IMR-90 (cell line): Measurements from ENCODE around the gene DENND6A. TPM values are rescaled to one million over a fixed set of nuclear protein-coding genes. Genes with fewer than 3 reads are reported as not detected.

Experiments
- ATAC-seq: fragments of 200-7000 bp; cut with Tn5 transposase; 2 replicates; pipeline ENCODE4 v1.9.1; 2020; ENCODE audit warnings: low read depth, mild to moderate bottlenecking, moderate library complexity
- BruUV-seq: library from RNA; stranded (reverse); fragments of 400-500 nt; replicated peaks from 2 replicates; lab custom pipeline; 2021; lab: Mats Ljungman, UMichigan
- CTCF ChIA-PET: fragments of 300-600 bp; formaldehyde crosslinking; extraction: SDS; loops from one replicate; lab custom pipeline; 2021; ENCODE audit warnings: antibody characterized with exemption; lab: Yijun Ruan, JAX
- POLR2A ChIA-PET: fragments of 300-600 bp; sonication (Branson Sonifier 250); formaldehyde crosslinking; loops from one replicate; lab custom pipeline; 2022; ENCODE audit warnings: antibody characterized with exemption; ENCODE audit not compliant: unreplicated experiment; lab: Charles Lee
- DNase-seq: peaks from one replicate; pipeline ENCODE4 v3.0.0; 2013
- H2AFZ ChIP-seq: replicated peaks from 2 replicates; pipeline ENCODE3; 2013; ENCODE audit warnings: low read length, mild to moderate bottlenecking; ENCODE audit not compliant: poor library complexity
- H2AK5ac ChIP-seq: 2 replicates; pipeline ENCODE4 v1.6.1; 2013; ENCODE audit warnings: low read depth, low read length, inconsistent platforms
- H2AK9ac ChIP-seq: replicated peaks from 2 replicates; pipeline ENCODE3; 2013; ENCODE audit warnings: mild to moderate bottlenecking, low read depth, low read length, moderate library complexity; ENCODE audit not compliant: poor library complexity
- H2BK120ac ChIP-seq: 2 replicates; pipeline ENCODE4 v1.6.1; 2013; ENCODE audit warnings: low read depth, low read length, inconsistent platforms
- H2BK15ac ChIP-seq: 3 replicates; pipeline ENCODE4 v1.6.1; 2013; ENCODE audit warnings: low read depth, low read length, inconsistent platforms
- H2BK20ac ChIP-seq: 2 replicates; pipeline ENCODE4 v1.6.1; 2013; ENCODE audit warnings: low read depth, mild to moderate bottlenecking, inconsistent platforms, low read length, moderate library complexity
- H2BK5ac ChIP-seq: 2 replicates; pipeline ENCODE4 v1.6.1; 2013; ENCODE audit warnings: mild to moderate bottlenecking, low read depth, low read length, inconsistent platforms; ENCODE audit not compliant: poor library complexity, severe bottlenecking
- H3K14ac ChIP-seq: replicated peaks from 2 replicates; pipeline ENCODE4 v1.6.1; 2013; ENCODE audit warnings: low read depth, low read length, inconsistent platforms
- H3K18ac ChIP-seq: 2 replicates; pipeline ENCODE4 v1.6.1; 2013; ENCODE audit warnings: low read depth, low read length, control low read depth
- H3K23ac ChIP-seq: 2 replicates; pipeline ENCODE4 v1.6.1; 2013; ENCODE audit warnings: low read depth, low read length, inconsistent platforms
- H3K27ac ChIP-seq: 2 replicates; pipeline ENCODE4 v1.5.1; 2013; ENCODE audit warnings: mild to moderate bottlenecking, control low read depth, low read length; ENCODE audit not compliant: insufficient read depth
- H3K27me3 ChIP-seq: 2 replicates; pipeline ENCODE4 v1.6.1; 2013; ENCODE audit warnings: low read length; ENCODE audit not compliant: control insufficient read depth, insufficient read depth
- H3K36me3 ChIP-seq: 2 replicates; pipeline ENCODE4 v1.6.1; 2013; ENCODE audit warnings: low read length, mixed read lengths; ENCODE audit not compliant: control insufficient read depth, insufficient read depth
- H3K4ac ChIP-seq: 2 replicates; pipeline ENCODE4 v1.6.1; 2013; ENCODE audit warnings: low read depth, low read length, inconsistent platforms
- H3K4me1 ChIP-seq: 2 replicates; pipeline ENCODE4 v1.6.1; 2013; ENCODE audit warnings: low read length, mixed read lengths; ENCODE audit not compliant: control insufficient read depth, insufficient read depth
- H3K4me2 ChIP-seq: 2 replicates; pipeline ENCODE4 v1.6.1; 2013; ENCODE audit warnings: low read depth, mild to moderate bottlenecking, control low read depth, low read length, moderate library complexity
- H3K4me3 ChIP-seq: 2 replicates; pipeline ENCODE4 v1.5.1; 2013; ENCODE audit warnings: low read depth, mild to moderate bottlenecking, control low read depth, low read length, moderate library complexity; ENCODE audit not compliant: insufficient read depth
- H3K56ac ChIP-seq: 2 replicates; pipeline ENCODE4 v1.6.1; 2013; ENCODE audit warnings: low read length, inconsistent platforms; ENCODE audit not compliant: insufficient read depth; ENCODE audit errors: extremely low read depth
- H3K79me1 ChIP-seq, 2 experiments: 2 replicates each; pipeline ENCODE4 v1.6.1; 2013; ENCODE audit warnings: low read length in 2 of 2, inconsistent platforms in 1 of 2, low read depth in 1 of 2
- H3K9ac ChIP-seq: 2 replicates; pipeline ENCODE4 v1.6.1; 2013; ENCODE audit warnings: low read depth, low read length, control low read depth
- H3K9me1 ChIP-seq: 2 replicates; pipeline ENCODE4 v1.6.1; 2013; ENCODE audit warnings: low read length, inconsistent platforms; ENCODE audit not compliant: insufficient read depth
- H3K9me3 ChIP-seq: 2 replicates; pipeline ENCODE4 v1.6.1; 2013; ENCODE audit warnings: low read length; ENCODE audit not compliant: control insufficient read depth, insufficient read depth
- H4K20me1 ChIP-seq: 2 replicates; pipeline ENCODE4 v1.6.1; 2013; ENCODE audit warnings: low read length, inconsistent platforms; ENCODE audit not compliant: insufficient read depth
- H4K5ac ChIP-seq: 2 replicates; pipeline ENCODE4 v1.6.1; 2013; ENCODE audit warnings: mild to moderate bottlenecking, low read depth, low read length, control low read depth
- H4K8ac ChIP-seq, 2 experiments: 2 replicates each; pipeline ENCODE4 v1.6.1; 2013; ENCODE audit warnings: low read depth in 2 of 2, low read length in 2 of 2, control low read depth in 1 of 2, inconsistent platforms in 1 of 2
- H4K91ac ChIP-seq: 2 replicates; pipeline ENCODE4 v1.6.1; 2013; ENCODE audit warnings: low read depth, low read length, inconsistent platforms; ENCODE audit not compliant: insufficient read depth
- BHLHE40 ChIP-seq: fragments of 150-350 bp; IDR thresholded peaks from 2 replicates; pipeline ENCODE4 v1.6.1; 2016; ENCODE audit warnings: mild to moderate bottlenecking, low read depth, low read length
- CEBPB ChIP-seq: IDR thresholded peaks from 2 replicates; pipeline ENCODE4 v1.6.1; 2012; ENCODE audit warnings: low read depth, low read length, improper control_type of control experiment
- CHD1 ChIP-seq: IDR thresholded peaks from 2 replicates; pipeline ENCODE4 v1.6.1; 2012; ENCODE audit warnings: low read depth, low read length, improper control_type of control experiment
- FOS ChIP-seq: fragments of 150-350 bp; IDR thresholded peaks from 2 replicates; pipeline ENCODE4 v1.6.1; 2016; ENCODE audit warnings: low read depth, low read length
- MAFK ChIP-seq: IDR thresholded peaks from 2 replicates; pipeline ENCODE4 v1.6.1; 2012; ENCODE audit warnings: low read depth, low read length, improper control_type of control experiment
- MAZ ChIP-seq: IDR thresholded peaks from 2 replicates; pipeline ENCODE4 v1.6.1; 2012; ENCODE audit warnings: low read depth, mild to moderate bottlenecking, low read length, improper control_type of control experiment, moderate library complexity, borderline replicate concordance
- MXI1 ChIP-seq: IDR thresholded peaks from 2 replicates; pipeline ENCODE4 v1.6.1; 2012; ENCODE audit warnings: low read depth, mild to moderate bottlenecking, low read length, moderate library complexity, borderline replicate concordance
- NFE2L2 ChIP-seq: fragments of 150-350 bp; IDR thresholded peaks from 2 replicates; pipeline ENCODE4 v1.6.1; 2016; ENCODE audit warnings: low read depth, mild to moderate bottlenecking, low read length
- POLR2A ChIP-seq: IDR thresholded peaks from 2 replicates; pipeline ENCODE4 v1.6.1; 2012; ENCODE audit warnings: mild to moderate bottlenecking, low read depth, low read length
- RAD21 ChIP-seq: IDR thresholded peaks from 2 replicates; pipeline ENCODE4 v1.6.1; 2012; ENCODE audit warnings: low read length, improper control_type of control experiment
- RCOR1 ChIP-seq: IDR thresholded peaks from 2 replicates; pipeline ENCODE4 v1.6.1; 2012; ENCODE audit warnings: mild to moderate bottlenecking, low read length, improper control_type of control experiment; ENCODE audit not compliant: insufficient replicate concordance
- RFX5 ChIP-seq: IDR thresholded peaks from 2 replicates; pipeline ENCODE4 v1.8.0; 2012; ENCODE audit warnings: low read depth, mild to moderate bottlenecking, low read length, moderate library complexity
- SMC3 ChIP-seq: fragments of 150-350 bp; IDR thresholded peaks from 2 replicates; pipeline ENCODE4 v1.6.1; 2016; ENCODE audit warnings: low read depth, mild to moderate bottlenecking, antibody characterized with exemption, low read length, moderate library complexity
- WGBS, 2 experiments: methylation state at CpG; one replicate each; pipeline versions ENCODE4 v1.1.5 to v1.1.7; 2013; ENCODE audit warnings: missing lambda C conversion rate in 2 of 2; ENCODE audit not compliant: insufficient read length in 1 of 2; ENCODE audit errors: extremely low coverage in 2 of 2; 5-methylcytosine and 5-hydroxymethylcytosine counted together
- dilution Hi-C: fragments of 300-500 bp; cut with HindIII; formaldehyde crosslinking; loops from one replicate; pipeline ENCODE4 v1.14.3; 2018; ENCODE audit warnings: low sequenced_read_pairs; ENCODE audit not compliant: unreplicated experiment
- in situ Hi-C: fragments of 300-500 bp; cut with MboI; formaldehyde crosslinking; loops from 3 replicates; pipeline ENCODE4 v1.14.3; 2019; ENCODE audit warnings: low sequenced_read_pairs, inconsistent platforms, mixed read lengths
- intact Hi-C: fragments of 100-400 bp; cut with micrococcal nuclease; formaldehyde crosslinking; loops from 2 replicates; pipeline ENCODE4 v1.10.0; 2022
- polyA plus RNA-seq, 3 experiments: library from polyadenylated mRNA; depleted of rRNA; stranded (reverse); fragments of >200 nt; gene quantifications; 2 replicates each; pipeline ENCODE4 v1.2.3, GENCODE V29; 2012; ENCODE audit warnings: low replicate concordance in 1 of 3
- total RNA-seq: library from RNA; depleted of rRNA; stranded (reverse); fragments of >200 nt; gene quantifications from 2 replicates; pipeline ENCODE4 v1.2.3, GENCODE V29; 2012
- TF ChIP-seq, protein P1 (sequence below): conservative IDR thresholded peaks from 2 replicates; pipeline ENCODE4 v1.5.1; 2012; ENCODE audit warnings: mild to moderate bottlenecking, low read depth, low read length, improper control_type of control experiment
- TF ChIP-seq, protein P2 (sequence below): fragments of 150-350 bp; IDR thresholded peaks from 2 replicates; pipeline ENCODE4 v1.6.1; 2016; ENCODE audit warnings: low read depth, mild to moderate bottlenecking, low read length, moderate library complexity, borderline replicate concordance
- TF ChIP-seq, protein P3 (sequence below): fragments of 150-350 bp; IDR thresholded peaks from 2 replicates; pipeline ENCODE4 v1.6.1; 2017; ENCODE audit warnings: mild to moderate bottlenecking, antibody characterized with exemption, low read length, low read depth

DENND6A gene
- total and polyA plus RNA-seq, 2 of the 4 experiments (the other 2 are of a cell fraction): 3.8 to 9.0 TPM

- H2BK5ac ChIP-seq: no peak overlapping the region
- ATAC-seq: no peak
- no peak overlapping the region for H2AK9ac ChIP-seq
- H2BK20ac ChIP-seq: no peak overlapping the region
- in situ Hi-C loops: no loop called here
- H3K27me3 ChIP-seq: no peaks in the 10 kb centered on the region
- H2BK15ac ChIP-seq: no peak overlapping the region
- H3K9me1 ChIP-seq: no peaks in the 10 kb centered on the region; the same call in 1 of the 2 replicates
- no peaks in the 10 kb centered on the region for H3K9me3 ChIP-seq
- no peaks in the 10 kb centered on the region for H3K4me1 ChIP-seq
- BruUV-seq: no TSS peak
- H4K8ac ChIP-seq: no peak overlapping the region
- H4K20me1 ChIP-seq: no peaks in the 10 kb centered on the region
- no peak overlapping the region for H2AK5ac ChIP-seq
- H3K27ac ChIP-seq: no peak overlapping the region
- H3K9ac ChIP-seq: no peak overlapping the region
- peaks cover 19% of the 10 kb centered on the region for H3K36me3 ChIP-seq
- no peaks in the 10 kb centered on the region for H3K79me1 ChIP-seq
- no peak for TF ChIP-seq RFX5
- TF ChIP-seq MAZ: no peak
- no peak for TF ChIP-seq MAFK
- no peak for TF ChIP-seq SMC3
- TF ChIP-seq RAD21: no peak
- TF ChIP-seq, protein P1, sequence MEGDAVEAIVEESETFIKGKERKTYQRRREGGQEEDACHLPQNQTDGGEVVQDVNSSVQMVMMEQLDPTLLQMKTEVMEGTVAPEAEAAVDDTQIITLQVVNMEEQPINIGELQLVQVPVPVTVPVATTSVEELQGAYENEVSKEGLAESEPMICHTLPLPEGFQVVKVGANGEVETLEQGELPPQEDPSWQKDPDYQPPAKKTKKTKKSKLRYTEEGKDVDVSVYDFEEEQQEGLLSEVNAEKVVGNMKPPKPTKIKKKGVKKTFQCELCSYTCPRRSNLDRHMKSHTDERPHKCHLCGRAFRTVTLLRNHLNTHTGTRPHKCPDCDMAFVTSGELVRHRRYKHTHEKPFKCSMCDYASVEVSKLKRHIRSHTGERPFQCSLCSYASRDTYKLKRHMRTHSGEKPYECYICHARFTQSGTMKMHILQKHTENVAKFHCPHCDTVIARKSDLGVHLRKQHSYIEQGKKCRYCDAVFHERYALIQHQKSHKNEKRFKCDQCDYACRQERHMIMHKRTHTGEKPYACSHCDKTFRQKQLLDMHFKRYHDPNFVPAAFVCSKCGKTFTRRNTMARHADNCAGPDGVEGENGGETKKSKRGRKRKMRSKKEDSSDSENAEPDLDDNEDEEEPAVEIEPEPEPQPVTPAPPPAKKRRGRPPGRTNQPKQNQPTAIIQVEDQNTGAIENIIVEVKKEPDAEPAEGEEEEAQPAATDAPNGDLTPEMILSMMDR: no peak
- TF ChIP-seq CEBPB: no peak
- TF ChIP-seq, protein P2, sequence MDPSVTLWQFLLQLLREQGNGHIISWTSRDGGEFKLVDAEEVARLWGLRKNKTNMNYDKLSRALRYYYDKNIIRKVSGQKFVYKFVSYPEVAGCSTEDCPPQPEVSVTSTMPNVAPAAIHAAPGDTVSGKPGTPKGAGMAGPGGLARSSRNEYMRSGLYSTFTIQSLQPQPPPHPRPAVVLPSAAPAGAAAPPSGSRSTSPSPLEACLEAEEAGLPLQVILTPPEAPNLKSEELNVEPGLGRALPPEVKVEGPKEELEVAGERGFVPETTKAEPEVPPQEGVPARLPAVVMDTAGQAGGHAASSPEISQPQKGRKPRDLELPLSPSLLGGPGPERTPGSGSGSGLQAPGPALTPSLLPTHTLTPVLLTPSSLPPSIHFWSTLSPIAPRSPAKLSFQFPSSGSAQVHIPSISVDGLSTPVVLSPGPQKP: no peak
- no peak for TF ChIP-seq NFE2L2
- no peak for TF ChIP-seq POLR2A
- no peak for TF ChIP-seq MXI1
- no peak for TF ChIP-seq BHLHE40
- no peak for TF ChIP-seq RCOR1
- no peak for TF ChIP-seq FOS
- no peak for TF ChIP-seq CHD1
- TF ChIP-seq, protein P3, sequence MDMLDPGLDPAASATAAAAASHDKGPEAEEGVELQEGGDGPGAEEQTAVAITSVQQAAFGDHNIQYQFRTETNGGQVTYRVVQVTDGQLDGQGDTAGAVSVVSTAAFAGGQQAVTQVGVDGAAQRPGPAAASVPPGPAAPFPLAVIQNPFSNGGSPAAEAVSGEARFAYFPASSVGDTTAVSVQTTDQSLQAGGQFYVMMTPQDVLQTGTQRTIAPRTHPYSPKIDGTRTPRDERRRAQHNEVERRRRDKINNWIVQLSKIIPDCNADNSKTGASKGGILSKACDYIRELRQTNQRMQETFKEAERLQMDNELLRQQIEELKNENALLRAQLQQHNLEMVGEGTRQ: no peak
- ChIA-PET CTCF (interaction anchor here (1.2 kb wide), 1 partner anchor 230 kb away, joined by 4 read pairs; no protein-coding TSS in a partner anchor), POLR2A (no interaction called here)
- no peak overlapping the region for H3K4me3 ChIP-seq
- H3K14ac ChIP-seq: no peak overlapping the region
- dilution Hi-C loops: no loop called here
- H4K91ac ChIP-seq: no peak overlapping the region
- no peak overlapping the region for H2AFZ ChIP-seq
- intact Hi-C loops: no loop called here
- H2BK120ac ChIP-seq: no peak overlapping the region
- H3K4ac ChIP-seq: no peak overlapping the region
- no peak overlapping the region for H3K56ac ChIP-seq
- no CpG with 5 or more reads among the region's 6 CpGs for WGBS, 2 experiments
- H3K4me2 ChIP-seq: no peak overlapping the region
- DNase-seq: no peak
- H3K18ac ChIP-seq: no peak overlapping the region
- no peak overlapping the region for H3K23ac ChIP-seq
- H4K5ac ChIP-seq: no peak overlapping the region
These were observed 64.9 kb downstream of the DENND6A start for GRCh38 chr3:57627976-57628375.
